HEK293 (cell line): ENCODE measurements around the gene LALBA.

ENCODE experiments used
- CTCF ChIP-seq: fragments of 450-650 bp; formaldehyde crosslinking; IDR thresholded peaks from 2 replicates; pipeline ENCODE4 v1.5.1; 2016; ENCODE audit warnings: missing biosample characterization, missing genetic modification characterization
- HOXA7 ChIP-seq: sonication (generic); formaldehyde crosslinking; IDR thresholded peaks from 2 replicates; pipeline ENCODE4 v1.8.1; 2022; ENCODE audit warnings: missing genetic modification reagents, borderline replicate concordance
- KLF16 ChIP-seq: fragments of 450-650 bp; formaldehyde crosslinking; IDR thresholded peaks from 2 replicates; pipeline ENCODE4 v1.5.1; 2017; ENCODE audit warnings: missing biosample characterization, missing genetic modification characterization
- PBX3 ChIP-seq: sonication (generic); formaldehyde crosslinking; IDR thresholded peaks from 2 replicates; pipeline ENCODE4 v1.8.1; 2022; ENCODE audit warnings: mild to moderate bottlenecking, moderate library complexity, missing genetic modification reagents
- TCF7L2 ChIP-seq: IDR thresholded peaks from 2 replicates; pipeline ENCODE4 v1.6.1; 2011; ENCODE audit warnings: low read depth, mild to moderate bottlenecking, inconsistent platforms, low read length, moderate library complexity, borderline replicate concordance
- TSHZ1 ChIP-seq: fragments of 450-650 bp; formaldehyde crosslinking; IDR thresholded peaks from 2 replicates; pipeline ENCODE4 v1.5.1; 2016; ENCODE audit warnings: missing biosample characterization, missing genetic modification characterization, borderline replicate concordance
- ZNF274 ChIP-seq, 2 experiments: fragments of 200-500 bp in 1 of 2; fragments of 450-650 bp in 1 of 2; sonication (Bioruptor generic) in 1 of 2; formaldehyde crosslinking in 1 of 2; IDR thresholded peaks; 2 replicates each; pipeline versions ENCODE4 v1.5.1 to v1.6.1; 2014 to 2016; ENCODE audit warnings: borderline replicate concordance in 1 of 2, inconsistent platforms in 1 of 2, low read length in 1 of 2, missing biosample characterization in 1 of 2, missing genetic modification characterization in 1 of 2
- ZNF707 ChIP-seq: fragments of 450-650 bp; formaldehyde crosslinking; IDR thresholded peaks from 2 replicates; pipeline ENCODE4 v1.5.1; 2016; ENCODE audit warnings: missing biosample characterization, missing genetic modification characterization

GRCh38 chr12:48527891-48528670 is 41.8 kb downstream of the LALBA start:
- TF ChIP-seq CTCF, result no peak
- TF ChIP-seq ZNF707 (tag by site-specific recombination), result no peak
- TF ChIP-seq KLF16 (tag by site-specific recombination), result no peak
- TF ChIP-seq TSHZ1 (tag by site-specific recombination), result no peak
- TF ChIP-seq ZNF274 (IDR thresholded peaks at IDR 0.05; ENCODE audit: low read length), result no peak
- TF ChIP-seq ZNF274 (tag by site-specific recombination; IDR thresholded peaks at IDR 0.05; ENCODE audit: borderline replicate concordance), result no peak
- no peak for TF ChIP-seq PBX3
- TF ChIP-seq HOXA7 (CRISPR knock-in tag), result no peak
- no peak for TF ChIP-seq TCF7L2
